ENCODE results near the gene SLC9A5. TPM values are rescaled to one million over a fixed set of nuclear protein-coding genes. Genes with fewer than 3 reads are reported as not detected.

Gene SLC9A5
- polyA plus RNA-seq, 2 donors = 0.11 to 0.43 TPM

DNA sequence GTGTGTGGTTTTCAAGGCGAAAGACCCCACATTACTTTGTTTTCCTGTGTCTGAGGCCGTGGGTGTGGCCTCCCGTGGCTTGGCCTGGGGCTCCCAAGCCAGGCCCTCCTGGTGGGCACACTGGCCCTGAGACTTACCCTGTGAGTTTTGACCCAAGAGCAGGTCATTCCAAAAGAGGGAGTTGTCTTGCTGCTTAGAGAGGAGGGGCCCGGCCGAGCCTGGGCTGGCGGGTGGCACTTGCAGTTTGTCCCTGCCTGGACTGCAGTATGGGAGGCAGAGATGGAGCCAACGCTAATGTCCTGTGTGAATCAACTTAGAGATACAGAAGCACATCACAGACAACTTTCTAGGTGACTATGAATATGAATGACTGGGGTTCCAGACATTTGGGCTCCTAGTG lies 53.3 kb downstream of the SLC9A5 start:
- Histone ChIP-seq H3K4me1 (ENCODE audit: control insufficient read depth in 2 of 2, insufficient read depth in 2 of 2, low read length in 1 of 2) (peaks cover 2 to 5% of the 10 kb centered on the region in 2 donors), H3K36me3 (ENCODE audit: control insufficient read depth in 2 of 2, insufficient read depth in 2 of 2, low read length in 1 of 2) (no peaks in the 10 kb centered on the region), H3K9me3 (ENCODE audit: control insufficient read depth in 2 of 2, insufficient read depth in 1 of 2, low read depth in 1 of 2, low read length in 1 of 2) (no peaks in the 10 kb centered on the region), H3K27ac (ENCODE audit: low read depth in 2 of 2, low read length in 1 of 2) (no peak overlapping the region), H3K4me3 (ENCODE audit: low read depth in 1 of 2, low read length in 2 of 2) (no peak overlapping the region), H3K27me3 (ENCODE audit: control insufficient read depth in 1 of 2, insufficient read depth in 2 of 2, low read length in 2 of 2) (no peaks in the 10 kb centered on the region)
- WGBS, 2 donors = 79 to 80% methylated on average over 7 of the region's 7 CpGs

DNA sequence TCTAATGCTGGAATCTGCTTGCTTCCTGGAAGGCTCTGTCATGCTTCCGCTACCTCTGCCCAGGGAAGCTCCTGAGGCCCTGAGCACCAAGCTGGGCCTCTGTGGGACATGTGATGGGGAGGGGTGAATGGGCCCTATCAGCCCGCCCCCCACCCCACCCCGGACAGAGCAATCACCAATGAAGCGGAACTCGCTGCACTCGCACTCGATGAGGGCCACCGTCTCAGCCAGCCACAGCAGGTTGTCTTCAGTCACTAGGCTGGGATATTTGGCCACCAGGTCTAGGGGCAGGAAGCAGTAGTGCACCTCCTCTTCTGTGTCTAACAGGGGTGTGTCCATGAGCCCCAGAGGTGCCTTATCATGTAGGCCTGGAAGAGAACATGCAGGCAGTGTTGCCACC lies 54.2 kb downstream of the SLC9A5 start:
- Histone ChIP-seq H3K4me1 (ENCODE audit: control insufficient read depth in 2 of 2, insufficient read depth in 2 of 2, low read length in 1 of 2) (peaks cover 2 to 5% of the 10 kb centered on the region in 2 donors), H3K27me3 (ENCODE audit: control insufficient read depth in 1 of 2, insufficient read depth in 2 of 2, low read length in 2 of 2) (no peaks in the 10 kb centered on the region), H3K27ac (ENCODE audit: low read depth in 2 of 2, low read length in 1 of 2) (no peak overlapping the region), H3K36me3 (ENCODE audit: control insufficient read depth in 2 of 2, insufficient read depth in 2 of 2, low read length in 1 of 2) (no peaks in the 10 kb centered on the region), H3K4me3 (ENCODE audit: low read depth in 1 of 2, low read length in 2 of 2) (no peak overlapping the region), H3K9me3 (ENCODE audit: control insufficient read depth in 2 of 2, insufficient read depth in 1 of 2, low read depth in 1 of 2, low read length in 1 of 2) (no peaks in the 10 kb centered on the region)
- 84 to 89% methylated on average over 8 of the region's 8 CpGs for WGBS, 2 donors

DNA sequence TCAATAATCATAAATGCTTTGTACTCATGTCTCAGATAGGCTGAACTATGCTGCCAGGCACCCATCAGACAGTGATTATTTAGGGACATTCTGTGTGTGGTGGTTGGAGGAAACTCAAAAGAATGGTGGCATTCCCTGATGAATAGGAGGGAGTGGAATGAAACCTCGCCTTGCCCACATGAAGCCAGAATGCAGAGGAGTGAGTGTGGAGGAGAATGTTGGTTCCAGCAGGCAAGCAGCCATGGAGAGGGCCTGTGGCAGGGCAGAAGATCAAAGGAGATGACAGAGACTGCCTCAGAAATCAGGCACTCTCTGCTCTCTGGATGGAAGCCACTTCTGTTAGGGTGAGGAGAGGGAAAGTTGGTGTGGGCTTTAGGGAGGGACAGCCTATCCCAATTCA lies 55.2 kb downstream of the SLC9A5 start:
- H3K4me1 ChIP-seq (ENCODE audit: control insufficient read depth in 2 of 2, insufficient read depth in 2 of 2, low read length in 1 of 2) = peaks cover 0 to 5% of the 10 kb centered on the region in 2 donors
- H3K4me3 ChIP-seq (ENCODE audit: low read depth in 1 of 2, low read length in 2 of 2) = no peak overlapping the region
- H3K36me3 ChIP-seq (ENCODE audit: control insufficient read depth in 2 of 2, insufficient read depth in 2 of 2, low read length in 1 of 2) = no peaks in the 10 kb centered on the region
- no peaks in the 10 kb centered on the region for H3K27me3 ChIP-seq (ENCODE audit: control insufficient read depth in 1 of 2, insufficient read depth in 2 of 2, low read length in 2 of 2)
- H3K27ac ChIP-seq (ENCODE audit: low read depth in 2 of 2, low read length in 1 of 2) = no peak overlapping the region
- WGBS, 2 donors = 49 to 69% methylated on average over 1 of the region's 1 CpG
- H3K9me3 ChIP-seq (ENCODE audit: control insufficient read depth in 2 of 2, insufficient read depth in 1 of 2, low read depth in 1 of 2, low read length in 1 of 2) = no peaks in the 10 kb centered on the region

DNA sequence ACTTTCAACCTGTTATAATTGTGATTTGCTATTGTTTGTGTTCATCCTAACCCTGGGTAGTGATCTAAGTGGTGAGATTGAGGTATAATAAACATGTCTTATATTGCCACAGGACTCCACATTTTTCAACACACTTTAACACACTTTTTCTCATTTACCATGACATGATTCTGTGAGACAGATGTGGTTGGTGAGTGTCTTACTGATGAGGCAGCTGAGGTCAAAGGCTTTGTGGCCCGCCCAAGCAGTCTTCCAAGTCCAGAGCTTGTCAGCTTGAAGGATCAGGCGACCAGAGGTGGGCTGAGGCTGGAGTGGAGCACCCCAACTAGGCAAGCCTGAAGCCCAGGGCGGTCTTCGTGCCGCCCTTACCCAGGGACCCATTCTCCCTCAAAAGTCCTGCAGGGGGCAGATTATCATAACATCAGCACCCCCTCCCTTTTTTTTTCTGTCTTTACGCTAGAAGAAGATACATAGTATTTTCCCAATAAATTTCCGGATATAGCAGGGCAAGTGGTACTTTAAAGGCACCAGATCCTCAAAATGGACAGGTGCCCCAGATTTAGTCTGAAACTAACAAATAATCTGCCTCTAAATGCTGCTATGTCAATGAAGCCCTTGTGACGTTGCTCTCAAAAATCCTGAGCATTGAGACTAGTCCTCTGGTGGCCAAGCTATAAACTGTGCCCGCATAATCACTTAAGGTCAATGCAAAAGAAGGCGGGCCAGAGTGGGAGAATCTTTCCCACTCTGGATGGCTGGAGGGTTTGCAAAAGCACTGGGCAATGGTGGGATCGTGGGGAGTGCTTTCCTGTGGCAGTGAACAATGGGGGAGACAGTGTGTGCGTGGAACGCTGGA lies 56.7 kb downstream of the SLC9A5 start:
- Histone ChIP-seq H3K4me1 (ENCODE audit: control insufficient read depth in 2 of 2, insufficient read depth in 2 of 2, low read length in 1 of 2) (peaks cover 0 to 5% of the 10 kb centered on the region in 2 donors), H3K27me3 (ENCODE audit: control insufficient read depth in 1 of 2, insufficient read depth in 2 of 2, low read length in 2 of 2) (no peaks in the 10 kb centered on the region), H3K9me3 (ENCODE audit: control insufficient read depth in 2 of 2, insufficient read depth in 1 of 2, low read depth in 1 of 2, low read length in 1 of 2) (no peaks in the 10 kb centered on the region), H3K36me3 (ENCODE audit: control insufficient read depth in 2 of 2, insufficient read depth in 2 of 2, low read length in 1 of 2) (no peaks in the 10 kb centered on the region), H3K27ac (ENCODE audit: low read depth in 2 of 2, low read length in 1 of 2) (no peak overlapping the region), H3K4me3 (ENCODE audit: low read depth in 1 of 2, low read length in 2 of 2) (no peak overlapping the region)
- WGBS, 2 donors = 84 to 91% methylated on average over 13 of the region's 13 CpGs

DNA sequence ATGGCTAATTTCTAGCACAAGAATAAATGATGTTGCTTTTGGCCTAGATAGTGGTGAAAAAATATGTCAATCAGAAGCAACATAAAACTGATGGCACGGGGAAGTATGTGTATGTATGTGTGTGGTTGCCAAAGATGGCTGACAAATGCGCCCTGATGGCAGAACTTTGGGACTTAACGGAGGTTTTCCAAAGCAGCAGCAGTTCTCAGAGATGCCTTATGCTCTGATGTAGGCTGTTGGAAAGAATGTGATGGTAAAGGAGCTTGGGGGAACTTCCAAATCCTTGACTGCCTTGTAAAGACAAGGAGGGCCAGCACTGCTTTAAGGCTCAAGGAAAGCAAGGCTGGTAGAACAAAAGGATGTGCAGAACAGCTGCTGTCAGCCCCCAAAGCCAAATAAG lies 61.8 kb downstream of the SLC9A5 start:
- Histone ChIP-seq H3K9me3 (ENCODE audit: control insufficient read depth in 2 of 2, insufficient read depth in 1 of 2, low read depth in 1 of 2, low read length in 1 of 2) (no peaks in the 10 kb centered on the region), H3K36me3 (ENCODE audit: control insufficient read depth in 2 of 2, insufficient read depth in 2 of 2, low read length in 1 of 2) (no peaks in the 10 kb centered on the region), H3K4me3 (ENCODE audit: low read depth in 1 of 2, low read length in 2 of 2) (no peak overlapping the region), H3K27me3 (ENCODE audit: control insufficient read depth in 1 of 2, insufficient read depth in 2 of 2, low read length in 2 of 2) (no peaks in the 10 kb centered on the region), H3K4me1 (ENCODE audit: control insufficient read depth in 2 of 2, insufficient read depth in 2 of 2, low read length in 1 of 2) (peaks cover 0 to 4% of the 10 kb centered on the region in 2 donors), H3K27ac (ENCODE audit: low read depth in 2 of 2, low read length in 1 of 2) (no peak overlapping the region)
- WGBS, 2 donors = 90% methylated on average over 3 of the region's 3 CpGs

DNA sequence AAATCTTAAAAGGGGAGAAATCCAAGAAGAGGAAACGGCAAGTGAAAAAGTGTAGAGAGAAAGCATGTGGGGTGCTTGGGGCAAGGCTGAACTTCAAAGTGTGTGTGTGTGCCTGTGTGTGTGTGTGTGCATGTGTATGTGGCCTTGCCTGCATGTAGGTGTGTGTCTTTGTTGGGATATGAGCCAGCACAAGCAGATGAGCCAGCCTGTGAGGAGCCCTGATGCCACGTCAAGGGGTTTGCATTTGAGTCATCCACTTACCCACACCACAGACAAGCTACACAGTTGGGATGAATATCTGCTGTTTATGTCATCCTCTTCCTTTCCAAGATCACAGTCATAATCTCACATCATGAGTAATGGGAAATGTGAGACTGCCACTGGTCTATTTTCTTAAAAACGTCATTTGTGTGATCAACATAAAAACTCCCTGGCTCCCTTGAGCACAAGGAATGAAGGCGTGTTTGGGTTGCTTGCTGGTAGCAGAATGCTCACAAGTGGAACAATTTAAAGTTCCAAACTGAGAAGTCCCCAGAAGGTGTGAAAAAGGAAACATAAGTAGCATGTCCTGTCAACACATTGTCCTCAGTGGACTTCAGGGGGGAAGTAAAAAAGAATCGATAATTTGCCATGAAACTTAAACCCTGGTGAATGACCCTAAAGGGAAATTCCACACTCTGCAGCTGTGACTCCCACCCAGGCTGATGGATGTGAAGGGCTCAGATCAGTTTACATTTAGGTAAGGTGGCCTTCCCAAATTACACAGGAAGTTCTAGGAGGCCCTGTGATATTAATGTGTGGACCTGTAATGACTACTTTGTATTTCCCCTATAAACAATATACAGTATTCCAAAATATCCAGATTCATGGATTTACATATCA lies 63.1 kb downstream of the SLC9A5 start:
- no peak overlapping the region for H3K27ac ChIP-seq (ENCODE audit: low read depth in 2 of 2, low read length in 1 of 2)
- H3K4me3 ChIP-seq (ENCODE audit: low read depth in 1 of 2, low read length in 2 of 2) = no peak overlapping the region
- H3K27me3 ChIP-seq (ENCODE audit: control insufficient read depth in 1 of 2, insufficient read depth in 2 of 2, low read length in 2 of 2) = no peaks in the 10 kb centered on the region
- H3K4me1 ChIP-seq (ENCODE audit: control insufficient read depth in 2 of 2, insufficient read depth in 2 of 2, low read length in 1 of 2) = peaks cover 0 to 4% of the 10 kb centered on the region in 2 donors
- no peaks in the 10 kb centered on the region for H3K9me3 ChIP-seq (ENCODE audit: control insufficient read depth in 2 of 2, insufficient read depth in 1 of 2, low read depth in 1 of 2, low read length in 1 of 2)
- 30 to 50% methylated on average over 5 of the region's 5 CpGs for WGBS, 2 donors
- H3K36me3 ChIP-seq (ENCODE audit: control insufficient read depth in 2 of 2, insufficient read depth in 2 of 2, low read length in 1 of 2) = no peaks in the 10 kb centered on the region

DNA sequence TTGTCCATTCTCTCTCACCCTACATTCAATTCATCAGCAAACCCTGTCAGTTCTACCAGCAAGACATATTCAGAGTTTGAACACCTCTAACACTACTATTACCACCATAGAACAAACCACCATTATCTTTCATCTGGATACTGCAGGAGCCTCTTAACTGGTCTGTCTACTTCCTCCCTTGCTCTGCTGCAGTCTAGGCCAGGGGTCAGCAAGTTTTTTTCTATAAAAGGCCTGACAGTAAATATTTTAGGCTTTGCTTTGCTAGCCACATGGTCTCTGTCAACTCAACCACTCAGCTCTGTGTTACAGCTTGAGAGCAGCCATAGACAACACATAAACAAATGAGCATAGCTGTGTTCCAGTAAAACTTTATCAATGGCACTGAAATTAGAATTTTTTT lies 63.9 kb downstream of the SLC9A5 start:
- H3K9me3 ChIP-seq (ENCODE audit: control insufficient read depth in 2 of 2, insufficient read depth in 1 of 2, low read depth in 1 of 2, low read length in 1 of 2) = no peaks in the 10 kb centered on the region
- no peak overlapping the region for H3K4me3 ChIP-seq (ENCODE audit: low read depth in 1 of 2, low read length in 2 of 2)
- no peaks in the 10 kb centered on the region for H3K36me3 ChIP-seq (ENCODE audit: control insufficient read depth in 2 of 2, insufficient read depth in 2 of 2, low read length in 1 of 2)
- no peak overlapping the region for H3K27ac ChIP-seq (ENCODE audit: low read depth in 2 of 2, low read length in 1 of 2)
- no peaks in the 10 kb centered on the region for H3K27me3 ChIP-seq (ENCODE audit: control insufficient read depth in 1 of 2, insufficient read depth in 2 of 2, low read length in 2 of 2)
- H3K4me1 ChIP-seq (ENCODE audit: control insufficient read depth in 2 of 2, insufficient read depth in 2 of 2, low read length in 1 of 2) = peaks cover 0 to 4% of the 10 kb centered on the region in 2 donors

DNA sequence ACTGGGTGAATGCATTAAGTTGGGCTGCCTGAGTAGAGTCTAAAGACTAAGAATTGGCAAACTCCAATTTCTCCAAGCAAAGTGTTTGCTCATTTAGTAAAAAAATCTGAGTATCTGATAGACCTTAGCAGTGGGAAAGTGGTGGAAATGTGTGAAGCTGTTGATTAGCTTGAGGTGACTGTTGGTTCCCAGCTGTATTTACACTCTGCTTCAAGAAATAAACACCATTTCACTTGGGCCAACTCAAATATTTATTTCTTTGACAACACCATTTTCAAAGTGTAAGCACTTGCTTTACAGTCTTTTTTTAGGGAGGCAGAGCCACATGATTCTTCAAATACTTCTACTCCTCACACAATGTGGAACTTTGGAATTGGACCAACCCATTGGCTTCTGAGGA lies 69.1 kb downstream of the SLC9A5 start:
- no peaks in the 10 kb centered on the region for H3K27me3 ChIP-seq (ENCODE audit: control insufficient read depth in 1 of 2, insufficient read depth in 2 of 2, low read length in 2 of 2)
- H3K4me3 ChIP-seq (ENCODE audit: low read depth in 1 of 2, low read length in 2 of 2) = no peak overlapping the region
- no peaks in the 10 kb centered on the region for H3K4me1 ChIP-seq (ENCODE audit: control insufficient read depth in 2 of 2, insufficient read depth in 2 of 2, low read length in 1 of 2)
- no peaks in the 10 kb centered on the region for H3K9me3 ChIP-seq (ENCODE audit: control insufficient read depth in 2 of 2, insufficient read depth in 1 of 2, low read depth in 1 of 2, low read length in 1 of 2)
- no peak overlapping the region for H3K27ac ChIP-seq (ENCODE audit: low read depth in 2 of 2, low read length in 1 of 2)
- H3K36me3 ChIP-seq (ENCODE audit: control insufficient read depth in 2 of 2, insufficient read depth in 2 of 2, low read length in 1 of 2) = no peaks in the 10 kb centered on the region
